Mammary epithelial cell (primary cell): Measurements from ENCODE around the gene FKBP9.
"Not testable (repeated sequence)": the region's sequence is repeated elsewhere in the genome, so short reads cannot be mapped to it uniquely, and the experiment has no call there.

Source experiments
- EZH2 ChIP-seq: IDR thresholded peaks from 2 replicates; pipeline ENCODE4 v1.6.1; 2012; ENCODE audit warnings: low read length, inconsistent platforms, borderline replicate concordance
- TF ChIP-seq, protein P1 (sequence below), 2 donors: IDR thresholded peaks in 1 of 2; conservative IDR thresholded peaks in 1 of 2; 2 replicates each; pipeline ENCODE4 v1.5.1; 2011 to 2012; ENCODE audit warnings: inconsistent platforms in 2 of 2, low read length in 2 of 2, mild to moderate bottlenecking in 2 of 2, control low read depth in 1 of 2, low read depth in 1 of 2; ENCODE audit not compliant: insufficient read depth in 1 of 2; ENCODE audit errors: extremely low read depth in 1 of 2

GRCh38 chr7:32966489-32967267, 9.4 kb downstream of the FKBP9 start:
- TF ChIP-seq, protein P1, sequence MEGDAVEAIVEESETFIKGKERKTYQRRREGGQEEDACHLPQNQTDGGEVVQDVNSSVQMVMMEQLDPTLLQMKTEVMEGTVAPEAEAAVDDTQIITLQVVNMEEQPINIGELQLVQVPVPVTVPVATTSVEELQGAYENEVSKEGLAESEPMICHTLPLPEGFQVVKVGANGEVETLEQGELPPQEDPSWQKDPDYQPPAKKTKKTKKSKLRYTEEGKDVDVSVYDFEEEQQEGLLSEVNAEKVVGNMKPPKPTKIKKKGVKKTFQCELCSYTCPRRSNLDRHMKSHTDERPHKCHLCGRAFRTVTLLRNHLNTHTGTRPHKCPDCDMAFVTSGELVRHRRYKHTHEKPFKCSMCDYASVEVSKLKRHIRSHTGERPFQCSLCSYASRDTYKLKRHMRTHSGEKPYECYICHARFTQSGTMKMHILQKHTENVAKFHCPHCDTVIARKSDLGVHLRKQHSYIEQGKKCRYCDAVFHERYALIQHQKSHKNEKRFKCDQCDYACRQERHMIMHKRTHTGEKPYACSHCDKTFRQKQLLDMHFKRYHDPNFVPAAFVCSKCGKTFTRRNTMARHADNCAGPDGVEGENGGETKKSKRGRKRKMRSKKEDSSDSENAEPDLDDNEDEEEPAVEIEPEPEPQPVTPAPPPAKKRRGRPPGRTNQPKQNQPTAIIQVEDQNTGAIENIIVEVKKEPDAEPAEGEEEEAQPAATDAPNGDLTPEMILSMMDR (conservative IDR thresholded peaks at IDR 0.05 in 1 of 2, IDR thresholded peaks at IDR 0.05 in 1 of 2; ENCODE audit: extremely low read depth in 1 of 2, insufficient read depth in 1 of 2, low read depth in 1 of 2, low read length in 2 of 2), result not testable (repeated sequence)
- not testable (repeated sequence) for TF ChIP-seq EZH2
